Measurements from ENCODE around the gene KIRREL1.

KIRREL1 gene

GRCh38 chr1:158077411-158078256 is 84.2 kb downstream of the KIRREL1 start:
- DNase-seq: no peak

- no peak for DNase-seq
Measured at GRCh38 chr1:158078569-158079080, 85.2 kb downstream of the KIRREL1 start.

DNA sequence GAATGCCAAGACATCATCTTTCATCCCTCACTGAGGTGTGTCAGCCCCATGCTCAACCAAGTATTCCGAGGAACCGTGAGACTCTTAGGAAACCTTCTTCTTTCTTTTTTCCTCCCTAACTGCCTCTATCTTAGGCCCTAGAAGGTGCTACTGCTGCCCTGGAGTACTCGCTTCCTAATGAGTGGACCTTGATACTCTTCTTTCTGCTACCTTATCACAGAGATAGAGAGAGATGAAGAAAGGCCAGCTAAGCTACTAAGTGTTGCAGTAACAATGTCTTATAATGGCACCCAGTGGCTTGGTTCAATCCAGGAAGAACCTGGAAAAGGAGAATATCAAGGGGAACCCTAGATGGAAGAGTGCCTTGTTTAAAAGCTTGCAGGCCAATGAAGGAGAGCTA is 86.6 kb downstream of the KIRREL1 start:
- no peak for DNase-seq

GRCh38 chr1:158084336-158084735 is 90.9 kb downstream of the KIRREL1 start:
- DNase-seq: no peak

GRCh38 chr1:158084747-158085146 is 91.3 kb downstream of the KIRREL1 start:
- no peak for DNase-seq

DNA sequence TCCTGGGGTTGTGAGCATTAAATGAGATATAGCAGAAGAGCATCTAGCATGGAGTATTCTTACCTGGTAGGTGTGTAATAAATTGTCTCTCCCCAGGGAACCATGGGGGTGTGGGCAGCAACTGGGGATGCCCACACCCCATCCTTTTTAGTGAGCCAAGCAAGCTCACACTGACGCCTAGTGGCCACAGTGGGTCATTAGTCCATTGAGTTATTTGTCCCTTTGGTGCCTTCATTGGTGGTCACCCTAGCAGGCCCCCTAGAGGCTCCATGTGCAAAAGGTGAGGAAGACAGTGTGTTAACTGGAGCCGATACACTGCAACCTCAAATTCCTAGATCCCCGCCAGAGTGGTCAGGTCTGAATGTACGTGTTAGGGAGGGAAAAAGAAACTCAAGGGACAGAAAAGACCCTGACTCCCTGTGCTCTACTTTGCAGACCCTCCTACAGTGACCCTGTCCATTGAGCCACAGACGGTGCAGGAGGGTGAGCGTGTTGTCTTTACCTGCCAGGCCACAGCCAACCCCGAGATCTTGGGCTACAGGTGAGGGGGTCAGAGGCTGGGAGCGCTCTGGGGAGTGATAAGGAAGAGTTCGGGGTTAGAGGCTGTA is 94.0 kb downstream of the KIRREL1 start:
- DNase-seq: no peak

DNA sequence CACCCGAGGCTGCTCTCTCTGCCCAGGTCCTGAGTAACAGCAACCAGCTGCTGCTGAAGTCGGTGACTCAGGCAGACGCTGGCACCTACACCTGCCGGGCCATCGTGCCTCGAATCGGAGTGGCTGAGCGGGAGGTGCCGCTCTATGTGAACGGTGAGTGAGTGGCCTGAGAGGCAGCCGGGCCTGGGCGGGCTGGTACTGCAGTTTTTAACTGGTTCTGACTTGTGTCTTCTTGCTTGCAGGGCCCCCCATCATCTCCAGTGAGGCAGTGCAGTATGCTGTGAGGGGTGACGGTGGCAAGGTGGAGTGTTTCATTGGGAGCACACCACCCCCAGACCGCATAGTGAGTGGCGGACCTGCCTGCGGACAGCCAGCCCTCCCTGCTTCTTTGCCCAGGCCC is 96.0 kb downstream of the KIRREL1 start:
- no peak for DNase-seq

DNA sequence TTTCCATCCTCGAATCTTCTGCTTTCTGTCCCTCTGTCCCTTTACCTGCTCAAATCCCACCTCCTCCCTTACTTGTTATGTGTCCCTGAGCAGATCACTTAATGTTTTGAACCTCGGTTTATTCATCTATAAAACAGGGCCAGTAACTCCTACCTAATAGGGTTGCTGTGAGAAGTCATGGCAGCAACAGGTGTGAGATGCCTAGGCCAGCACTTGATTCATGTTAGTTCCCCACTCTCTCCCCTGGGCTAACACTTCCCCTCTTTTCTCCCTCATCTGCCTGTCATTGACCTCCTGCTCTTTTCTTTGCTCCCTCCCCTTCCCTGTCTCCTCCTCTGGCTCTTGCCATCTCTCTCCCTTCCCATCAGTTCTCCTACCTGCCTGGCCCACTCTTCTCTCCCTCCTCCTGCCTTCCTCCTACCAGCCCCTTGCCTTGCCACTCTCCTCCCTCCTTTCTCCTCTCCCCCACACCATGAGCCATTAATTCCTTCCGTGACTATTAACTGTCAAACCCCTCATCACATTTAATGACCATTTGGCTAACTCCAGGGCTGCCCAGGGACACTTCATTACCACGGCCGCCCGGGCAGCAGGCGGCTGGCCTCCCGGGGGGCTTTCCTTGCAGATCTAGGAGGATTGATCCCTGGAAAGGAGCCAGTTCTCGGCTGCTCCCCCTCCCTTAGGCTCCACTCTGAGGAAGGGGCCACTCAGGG is 96.6 kb downstream of the KIRREL1 start:
- DNase-seq: no peak

DNA sequence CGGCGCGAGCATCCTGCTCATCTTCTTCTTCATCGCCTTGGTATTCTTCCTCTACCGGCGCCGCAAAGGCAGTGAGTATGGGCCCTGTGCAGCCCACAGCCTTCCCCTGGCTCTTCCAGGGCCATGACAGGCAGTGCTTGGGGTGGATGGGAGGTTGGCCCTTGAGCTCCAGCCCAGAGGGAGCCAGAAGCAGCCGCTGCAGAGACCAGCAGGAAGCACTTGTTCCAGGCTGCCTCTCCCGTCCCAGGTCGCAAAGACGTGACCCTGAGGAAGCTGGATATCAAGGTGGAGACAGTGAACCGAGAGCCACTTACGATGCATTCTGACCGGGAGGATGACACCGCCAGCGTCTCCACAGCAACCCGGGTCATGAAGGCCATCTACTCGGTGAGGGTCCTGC is 99.9 kb downstream of the KIRREL1 start:
- no peak for DNase-seq

DNA sequence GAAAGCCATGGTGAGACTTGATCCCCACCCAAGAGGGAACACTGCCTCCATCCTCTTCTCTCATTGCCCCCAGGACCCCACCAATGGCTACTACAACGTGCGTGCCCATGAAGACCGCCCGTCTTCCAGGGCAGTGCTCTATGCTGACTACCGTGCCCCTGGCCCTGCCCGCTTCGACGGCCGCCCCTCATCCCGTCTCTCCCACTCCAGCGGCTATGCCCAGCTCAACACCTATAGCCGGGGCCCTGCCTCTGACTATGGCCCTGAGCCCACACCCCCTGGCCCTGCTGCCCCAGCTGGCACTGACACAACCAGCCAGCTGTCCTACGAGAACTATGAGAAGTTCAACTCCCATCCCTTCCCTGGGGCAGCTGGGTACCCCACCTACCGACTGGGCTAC is 101.1 kb downstream of the KIRREL1 start:
- no peak for DNase-seq

DNA sequence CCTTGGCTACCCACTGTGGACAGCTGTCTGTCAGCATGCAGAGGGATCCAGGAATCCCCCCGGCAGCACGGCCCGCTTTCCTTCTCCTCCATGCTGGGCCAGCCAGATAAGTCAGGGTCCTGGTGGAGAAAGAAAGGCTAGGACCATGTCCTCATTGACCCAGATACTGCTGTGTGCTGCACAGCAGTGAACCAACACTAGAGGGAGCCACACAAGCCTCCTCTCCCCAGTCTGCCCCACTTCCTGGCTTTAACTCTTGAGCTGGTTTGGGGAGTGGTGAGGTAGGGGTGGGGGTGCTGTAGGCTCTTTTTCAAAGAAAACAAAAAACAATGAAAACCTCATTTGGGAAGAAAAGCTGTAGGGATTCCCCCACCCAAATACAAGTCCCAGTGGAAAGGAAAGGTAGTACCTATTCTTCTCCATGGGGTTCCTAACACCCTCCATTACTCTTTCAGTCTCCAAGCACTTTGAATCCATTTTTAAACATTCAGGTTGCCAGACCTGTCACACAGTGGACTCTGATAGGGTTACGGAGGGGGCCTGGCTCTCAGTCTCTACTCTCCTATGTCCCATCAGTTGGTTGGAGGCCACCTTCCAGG is 102.4 kb downstream of the KIRREL1 start:
- no peak for DNase-seq

- DNase-seq: no peak
Measured at GRCh38 chr1:158098256-158098655, 104.8 kb downstream of the KIRREL1 start.

DNA sequence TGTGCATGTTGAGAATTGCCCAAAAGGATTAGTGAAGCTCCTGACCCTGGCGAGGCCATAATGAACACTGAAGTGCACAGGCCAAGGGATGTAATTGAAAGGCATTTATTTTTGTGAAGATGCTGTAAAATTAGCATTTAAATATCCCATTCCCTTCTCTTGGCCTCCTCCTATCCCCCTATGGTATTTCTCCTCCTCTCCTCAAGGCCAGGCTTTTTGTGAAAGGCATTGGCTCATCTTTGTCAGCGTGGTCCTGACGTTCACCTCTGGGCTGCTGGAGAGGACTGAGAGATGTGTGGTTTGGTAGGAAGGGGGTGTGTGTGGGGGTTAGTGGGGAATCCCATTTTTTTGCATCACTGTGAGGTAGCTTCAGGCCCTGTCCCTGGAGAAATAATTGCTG is 105.7 kb downstream of the KIRREL1 start:
- no peak for DNase-seq

GRCh38 chr1:158100498-158100897 is 107.1 kb downstream of the KIRREL1 start:
- no peak for DNase-seq

- no peak for DNase-seq
Measured at GRCh38 chr1:158101455-158101854, 108.0 kb downstream of the KIRREL1 start.

- no peak for DNase-seq
Measured at GRCh38 chr1:158101927-158102326, 108.5 kb downstream of the KIRREL1 start.

DNA sequence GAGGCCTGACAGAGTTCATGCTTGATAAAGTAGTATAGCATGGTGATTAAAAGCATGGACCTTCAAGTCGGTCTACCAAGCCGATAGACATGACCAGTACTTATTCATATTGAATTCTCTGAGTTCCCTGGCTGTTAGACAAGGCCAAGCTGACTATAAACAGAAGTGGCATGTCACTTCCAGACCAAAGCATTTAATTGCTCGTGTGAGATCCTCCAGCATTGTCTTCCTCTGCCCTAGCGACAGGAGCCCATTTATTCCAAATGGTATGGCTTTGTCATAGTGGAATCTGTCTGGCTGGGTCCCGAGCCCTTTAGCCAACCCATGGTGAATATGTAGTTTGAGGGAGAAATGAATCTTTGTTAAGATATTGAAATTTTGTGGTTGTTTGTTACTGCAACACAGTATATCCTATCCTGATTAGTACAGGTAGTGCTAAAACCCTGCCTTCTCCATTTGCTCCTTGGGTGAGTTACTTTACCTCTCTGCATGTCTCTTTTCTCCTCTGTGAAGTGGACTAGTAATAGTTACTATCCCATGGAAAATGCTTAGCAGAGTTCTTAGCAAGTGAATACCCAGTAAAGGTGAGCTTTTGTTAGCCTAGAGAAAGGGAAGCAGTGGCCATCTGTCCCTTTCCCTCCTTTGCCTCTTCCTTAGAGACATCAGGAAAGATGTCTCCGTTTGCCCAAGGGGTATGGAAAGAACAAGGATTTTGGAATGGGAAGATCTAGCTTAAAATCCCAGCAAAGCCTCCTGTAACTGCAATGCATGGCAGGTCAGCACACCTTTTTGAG is 109.6 kb downstream of the KIRREL1 start:
- DNase-seq: no peak

DNA sequence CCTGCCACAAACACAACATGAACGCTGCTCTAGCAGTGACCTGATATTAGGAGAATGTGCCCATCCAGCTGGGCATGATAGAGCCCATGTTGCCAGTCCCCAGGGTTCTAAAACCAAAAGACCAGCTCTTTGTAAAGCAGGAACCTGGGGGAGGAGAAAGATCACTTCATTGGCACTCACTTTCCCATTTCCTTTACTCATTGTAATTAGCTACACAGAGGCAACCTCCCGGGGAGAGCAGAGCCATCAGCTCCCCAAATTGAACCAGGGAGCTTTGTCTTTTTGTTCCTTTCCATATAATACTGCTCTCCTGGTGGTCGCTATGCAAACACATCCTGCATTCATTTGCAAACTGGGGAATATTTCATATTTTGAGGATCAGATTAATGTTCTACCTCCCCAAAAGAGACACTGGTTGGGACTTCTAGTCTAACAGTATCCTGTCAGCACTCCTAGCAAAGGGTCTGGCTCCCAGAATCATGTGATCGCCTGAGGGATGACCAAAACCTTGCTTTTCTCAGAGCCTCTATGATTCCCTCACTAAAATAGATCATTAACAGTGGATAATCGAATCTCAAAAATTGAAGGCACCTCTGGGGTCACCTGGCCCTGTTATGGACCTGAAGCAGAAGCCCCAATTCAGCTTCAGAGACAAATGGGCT is 110.5 kb downstream of the KIRREL1 start:
- DNase-seq: no peak

GRCh38 chr1:158104891-158105290 is 111.4 kb downstream of the KIRREL1 start:
- no peak for DNase-seq

DNA sequence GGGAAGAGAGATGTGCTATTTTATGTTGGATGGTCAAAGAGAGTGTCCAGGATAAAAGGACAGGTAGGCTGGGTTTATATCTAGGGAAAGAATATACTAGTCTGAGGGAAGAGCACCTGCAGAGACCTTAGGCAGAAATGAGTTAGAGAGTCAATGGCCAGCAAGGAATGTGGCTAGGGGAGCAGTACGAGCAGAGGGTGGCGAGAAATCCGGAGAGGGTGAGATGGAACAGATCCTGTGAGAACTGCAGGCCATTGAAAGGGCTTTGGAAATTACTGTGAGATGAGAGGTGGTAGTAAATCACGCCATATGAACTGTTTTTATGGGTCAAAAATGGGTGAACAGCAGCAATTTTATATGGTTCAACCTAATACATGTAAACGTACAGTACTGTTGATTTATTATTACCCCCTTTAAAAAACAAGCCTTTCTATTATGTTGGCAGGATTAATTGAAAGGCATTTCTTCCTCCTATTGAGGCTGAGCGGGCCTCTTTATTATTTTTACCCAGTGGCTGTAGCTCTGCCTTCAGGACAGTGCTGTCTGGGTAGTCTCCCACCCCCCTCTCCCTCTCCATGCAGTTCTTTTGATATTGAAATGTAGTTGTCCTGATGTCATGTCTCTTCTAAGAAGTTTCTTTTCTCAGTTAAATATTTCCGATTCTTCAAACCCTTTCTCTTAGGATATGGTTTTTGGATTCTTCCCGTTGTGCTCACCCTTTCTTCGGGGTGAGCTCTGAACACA is 112.1 kb downstream of the KIRREL1 start:
- DNase-seq: no peak

DNA sequence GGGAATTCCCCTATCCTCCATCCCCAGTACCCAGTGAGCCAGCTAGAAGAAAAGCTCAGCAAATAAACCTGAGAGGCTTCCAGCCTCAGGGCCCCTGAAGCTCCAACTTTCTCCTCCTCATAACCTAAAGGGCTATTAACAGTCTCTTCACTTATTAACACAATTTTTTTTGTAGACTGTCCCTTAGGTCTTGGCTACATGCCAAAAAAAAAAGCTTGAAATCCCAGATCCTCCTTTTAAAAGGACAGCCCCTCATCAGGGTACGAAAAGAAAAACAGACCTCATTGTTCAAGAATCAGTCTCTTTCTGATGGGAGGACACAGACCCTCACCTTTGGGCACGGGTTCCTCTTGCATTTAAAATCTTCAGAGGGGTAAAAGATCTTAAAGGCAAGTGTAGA is 114.5 kb downstream of the KIRREL1 start:
- DNase-seq: no peak

Measured in T-helper 9 cell (primary cell).